GM18520 (cell line): ENCODE results near the gene LMAN2L.
"Not testable (repeated sequence)": the region's sequence is repeated elsewhere in the genome, so short reads cannot be mapped to it uniquely, and the experiment has no call there.

ENCODE experiments used
- ATAC-seq: cut with Tn5 transposase; IDR thresholded peaks from one replicate; pipeline ENCODE4 v1.9.1; 2021; ENCODE audit not compliant: unreplicated experiment

Gene LMAN2L

DNA sequence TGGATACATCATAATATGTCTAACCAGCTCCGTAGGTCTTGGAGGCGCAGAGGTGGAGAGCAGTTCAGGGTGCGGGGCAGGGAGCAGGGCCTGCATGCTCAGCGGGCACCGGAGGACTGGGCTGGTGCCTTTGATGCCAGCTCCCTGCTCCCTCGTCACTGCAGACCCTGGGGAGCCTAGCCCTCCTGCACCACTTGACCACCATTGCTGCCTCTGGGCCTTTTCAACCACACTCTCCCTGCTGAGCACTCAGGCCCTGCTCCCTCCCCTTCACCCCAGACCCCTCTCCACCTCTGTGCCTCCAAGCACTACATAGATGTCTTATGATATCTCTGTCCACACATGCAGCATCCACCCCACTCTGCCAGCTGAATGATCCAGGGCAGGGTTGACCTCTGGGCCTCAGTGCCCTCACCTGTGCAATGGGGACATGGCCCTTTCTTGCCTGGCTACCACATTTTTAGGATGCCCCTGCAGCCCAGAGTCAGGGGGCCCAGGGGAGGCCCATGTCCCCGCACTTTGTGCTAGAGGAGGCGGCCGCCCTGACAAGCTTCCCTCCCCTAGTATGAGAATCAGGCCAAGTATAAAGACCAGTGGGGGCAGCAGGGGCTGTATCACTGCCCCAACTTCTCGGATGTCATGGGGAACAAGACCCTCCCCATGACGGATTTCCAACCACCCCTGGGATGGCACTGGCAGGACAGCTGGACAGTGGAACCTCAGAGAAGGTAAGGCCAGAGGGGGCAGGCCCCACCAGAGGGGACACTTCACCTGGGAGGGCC is 51.0 kb downstream of the LMAN2L start:
- no peak for ATAC-seq

DNA sequence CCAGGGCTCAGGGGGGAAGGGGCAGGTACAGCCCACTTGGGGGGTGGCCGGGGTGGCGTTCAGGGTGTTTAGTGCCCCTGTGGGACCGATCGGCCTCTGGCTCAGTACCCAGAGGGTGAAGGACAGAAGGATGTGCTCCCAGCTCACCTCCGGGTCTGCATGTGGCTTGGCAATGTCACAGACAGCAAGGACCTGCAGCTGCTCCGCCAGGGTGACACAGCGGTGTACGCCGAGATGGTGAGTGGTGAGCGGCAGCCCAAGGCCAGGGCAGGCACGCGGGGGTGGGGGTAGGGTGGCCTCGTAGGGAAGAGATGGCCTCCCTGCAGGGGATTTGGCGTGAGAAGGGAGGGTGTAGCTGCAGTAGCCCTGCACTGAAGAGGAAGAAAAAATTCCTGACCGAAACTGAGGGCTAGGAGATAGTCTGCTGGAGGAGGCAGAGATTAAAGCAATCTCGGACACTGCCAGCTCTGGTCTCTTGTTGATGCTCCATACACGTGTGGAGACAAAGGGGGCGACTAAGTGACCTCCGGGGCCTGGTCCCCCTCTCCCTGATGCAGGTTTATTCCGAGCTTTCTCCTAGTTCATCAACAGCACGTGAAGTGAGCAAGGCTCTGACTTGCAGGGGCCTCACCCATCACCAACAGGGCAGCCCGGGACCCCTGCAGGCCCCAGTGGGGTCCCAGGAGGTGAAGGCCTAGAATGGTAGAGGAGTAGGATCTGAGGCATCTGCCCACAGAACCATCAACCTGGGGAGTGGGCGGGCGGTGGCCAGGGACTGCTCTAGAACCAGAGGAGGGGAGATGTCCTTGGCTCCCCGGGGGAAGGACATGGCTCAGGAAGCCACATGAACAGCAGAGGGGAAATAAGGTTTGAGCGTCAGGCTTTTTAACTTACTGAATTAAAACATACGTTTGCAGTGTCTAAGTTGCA is 51.9 kb downstream of the LMAN2L start:
- no peak for ATAC-seq

DNA sequence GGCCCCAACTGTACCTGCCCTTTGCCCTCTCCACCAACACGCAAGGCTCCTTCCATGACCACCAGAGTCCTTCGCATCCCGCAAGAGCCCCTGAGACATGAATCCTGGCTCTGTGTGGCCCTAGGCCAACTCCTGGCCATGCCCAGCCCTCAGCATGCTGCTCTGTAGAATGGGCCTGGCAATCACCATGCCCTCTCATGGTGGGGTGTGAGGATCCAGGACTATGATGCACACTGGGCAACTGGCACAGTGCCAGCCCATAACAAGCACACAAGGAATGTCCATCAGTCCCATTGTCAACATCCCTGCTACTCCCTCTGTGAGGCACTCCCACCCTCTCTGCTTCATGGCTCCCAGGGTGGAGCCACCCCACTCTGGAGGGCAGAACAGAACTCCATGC is 52.6 kb downstream of the LMAN2L start:
- no peak for ATAC-seq

DNA sequence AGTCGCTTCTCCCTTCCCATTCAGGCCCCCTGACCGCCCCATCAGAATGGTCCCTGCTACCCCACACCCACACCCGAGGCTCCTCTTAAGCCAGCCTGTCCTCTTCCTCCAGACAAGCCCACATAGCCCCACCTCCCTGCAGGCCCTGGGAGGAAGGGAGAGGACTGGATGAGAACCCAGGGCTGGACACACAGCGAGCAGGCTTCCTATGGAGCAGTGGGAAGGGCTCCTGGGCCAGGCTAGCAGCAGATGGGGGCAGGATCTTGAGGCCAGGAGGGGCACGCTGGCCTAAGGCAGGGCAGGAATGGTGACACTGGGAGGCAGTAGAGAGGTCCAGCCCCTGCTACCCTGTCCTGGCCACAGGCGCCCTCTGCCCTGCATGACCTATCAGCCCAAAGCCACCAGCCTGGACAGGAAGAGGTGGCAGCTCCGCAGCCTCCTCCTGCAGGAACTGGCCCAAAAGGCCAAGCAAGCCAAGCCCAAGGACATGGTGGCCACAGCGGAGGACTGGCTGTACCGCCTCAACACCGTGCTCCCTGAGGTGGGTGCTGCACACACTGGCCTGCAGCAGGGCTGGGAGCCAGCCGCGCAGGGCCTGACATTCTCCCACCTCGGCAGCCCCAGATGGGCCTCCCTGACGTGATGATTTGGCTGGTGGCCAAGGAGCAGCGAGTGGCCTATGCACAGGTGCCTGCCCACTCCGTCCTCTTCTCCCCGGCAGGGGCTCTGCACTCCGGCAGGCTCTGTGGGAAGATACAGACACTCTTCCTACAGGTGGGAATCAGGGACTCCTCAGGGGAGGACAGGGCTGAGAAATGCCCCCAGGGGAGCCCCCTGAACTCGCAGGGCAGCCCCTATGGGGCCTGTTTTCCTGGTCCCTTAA is 54.0 kb downstream of the LMAN2L start:
- no peak for ATAC-seq

DNA sequence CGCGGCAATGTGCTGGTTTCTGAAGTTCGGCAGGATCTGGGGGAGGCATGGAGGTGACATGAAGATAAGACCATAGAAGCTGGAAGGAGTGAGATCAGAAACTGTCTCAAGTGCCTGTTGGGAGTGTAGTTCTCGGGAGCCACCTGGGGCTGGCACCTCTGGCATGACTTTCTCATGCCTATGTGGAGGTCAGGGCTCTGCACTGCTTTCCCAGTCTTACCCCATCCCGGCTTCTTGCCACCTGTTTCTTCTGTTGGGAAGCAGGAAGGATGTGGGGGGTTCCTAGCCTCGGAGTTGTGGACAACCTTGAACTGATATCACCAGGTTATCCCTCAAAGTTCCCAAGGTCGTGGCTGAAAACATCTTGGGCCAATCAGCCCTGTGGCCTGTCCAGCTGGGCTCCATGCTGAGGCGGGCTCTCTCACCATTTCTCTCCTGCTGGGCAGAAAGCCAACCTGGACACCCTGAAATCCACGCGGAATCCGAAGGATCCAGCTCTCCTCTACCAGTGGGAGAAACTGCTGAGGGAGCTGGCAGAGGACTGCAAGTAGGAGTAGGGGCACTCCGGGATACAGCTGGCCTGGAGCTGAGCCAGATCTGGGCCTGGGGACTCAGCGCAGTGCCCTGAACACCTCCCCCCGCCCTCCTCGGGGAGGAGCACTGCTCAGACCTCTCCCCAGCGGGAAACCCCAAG is 54.8 kb downstream of the LMAN2L start:
- no peak for ATAC-seq

DNA sequence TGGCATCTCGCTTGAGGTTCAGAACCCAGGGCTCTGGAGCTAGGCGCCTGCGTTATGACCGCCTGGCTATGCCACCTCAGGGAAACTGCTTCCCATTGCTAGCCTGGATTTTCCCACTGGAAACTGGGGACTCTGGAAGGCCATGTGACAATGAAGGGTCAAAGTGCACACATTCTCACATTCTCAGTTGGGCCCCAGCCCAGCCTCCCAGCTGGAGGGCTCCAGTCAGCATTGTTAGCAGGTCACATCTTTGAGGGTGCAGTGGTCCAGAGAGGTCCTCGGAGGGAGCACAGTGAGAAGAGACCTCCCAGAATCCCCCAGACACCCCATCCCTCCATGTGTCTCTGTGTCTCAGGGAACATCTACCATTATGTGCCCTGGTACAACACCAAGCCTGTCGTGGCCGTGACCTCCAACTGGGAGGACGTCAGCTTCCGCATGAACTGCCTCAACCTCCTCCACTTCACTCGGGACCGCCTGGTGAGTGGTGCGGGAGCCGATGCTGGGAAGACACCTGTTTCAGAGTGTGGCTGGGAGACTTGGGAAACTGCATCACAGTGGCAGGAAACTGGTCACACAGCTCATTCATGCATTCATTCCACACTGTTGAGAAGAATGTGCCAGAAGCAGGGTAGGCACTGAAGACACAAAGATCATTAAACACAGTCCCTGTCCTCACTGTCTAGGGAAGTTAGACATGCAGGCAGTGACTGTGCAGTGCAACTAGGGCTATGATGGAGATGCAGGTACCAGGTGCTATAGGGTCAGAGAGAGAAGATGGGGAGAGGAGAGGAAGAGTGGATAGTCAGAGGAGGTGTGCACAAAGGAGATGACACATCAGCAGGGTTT is 55.7 kb downstream of the LMAN2L start:
- ATAC-seq: no peak

DNA sequence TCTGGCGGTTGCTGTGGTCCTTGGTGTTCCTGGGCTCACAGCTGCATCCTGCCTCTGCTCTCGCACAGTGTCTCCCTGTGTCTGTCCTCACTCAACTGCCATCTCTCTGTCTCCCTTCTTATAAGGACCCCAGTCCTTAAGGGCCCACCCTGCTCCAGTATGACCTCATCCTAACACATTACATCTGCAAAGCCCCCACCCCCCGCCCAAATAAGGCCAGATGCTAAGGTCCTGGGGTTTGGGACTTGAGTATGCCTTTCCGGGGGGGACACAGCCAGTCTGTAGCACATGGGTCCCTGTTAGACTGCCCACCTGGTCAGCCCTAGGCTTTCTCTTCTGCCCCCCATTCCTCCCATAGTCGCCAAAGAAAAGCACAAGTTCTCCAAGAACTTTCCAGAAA is 56.6 kb downstream of the LMAN2L start:
- ATAC-seq: no peak

DNA sequence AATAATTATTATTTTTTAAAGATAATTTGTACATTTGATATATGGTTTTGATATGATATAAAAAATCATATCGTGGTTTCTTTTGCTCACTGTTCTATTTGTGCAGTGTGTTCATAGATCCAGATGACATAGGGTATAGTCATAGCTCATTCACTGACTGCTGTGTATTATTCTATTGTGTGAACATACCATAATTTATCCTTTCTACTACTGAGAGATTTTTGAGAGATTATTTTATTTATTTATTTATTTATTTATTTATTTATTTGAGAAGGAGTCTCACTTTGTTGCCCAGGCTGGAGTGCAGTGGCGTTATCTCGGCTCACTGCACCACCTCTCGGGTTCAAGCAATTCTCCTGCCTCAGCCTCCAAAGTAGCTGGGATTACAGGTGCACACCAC is 58.3 kb downstream of the LMAN2L start:
- no peak for ATAC-seq

DNA sequence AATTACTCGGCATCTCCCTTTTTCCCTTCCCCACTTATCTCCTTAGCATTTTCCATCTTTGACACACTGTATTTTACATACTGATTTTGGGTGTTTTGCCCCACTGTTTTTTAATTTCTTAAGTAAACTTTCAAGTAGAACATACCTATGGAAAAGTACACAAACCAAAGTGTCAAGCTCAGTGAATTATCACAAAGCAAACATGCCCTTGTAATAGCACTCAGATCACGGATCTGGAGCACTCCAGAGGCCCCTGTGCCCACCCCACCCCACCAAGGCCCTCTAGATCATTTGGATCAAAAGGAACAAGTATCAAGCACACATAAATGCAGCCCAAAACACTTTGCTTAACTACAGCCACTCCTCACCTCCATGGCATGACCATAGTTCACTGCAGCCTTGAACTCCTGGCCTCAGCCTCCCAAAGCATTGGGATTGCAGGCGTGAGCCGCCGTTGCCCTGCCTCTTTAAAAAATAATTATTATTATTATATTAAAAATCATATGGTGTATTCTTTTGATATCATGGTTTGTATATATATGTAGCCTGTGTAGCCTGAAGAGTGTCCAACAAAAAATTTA is 59.2 kb downstream of the LMAN2L start:
- ATAC-seq: no peak

DNA sequence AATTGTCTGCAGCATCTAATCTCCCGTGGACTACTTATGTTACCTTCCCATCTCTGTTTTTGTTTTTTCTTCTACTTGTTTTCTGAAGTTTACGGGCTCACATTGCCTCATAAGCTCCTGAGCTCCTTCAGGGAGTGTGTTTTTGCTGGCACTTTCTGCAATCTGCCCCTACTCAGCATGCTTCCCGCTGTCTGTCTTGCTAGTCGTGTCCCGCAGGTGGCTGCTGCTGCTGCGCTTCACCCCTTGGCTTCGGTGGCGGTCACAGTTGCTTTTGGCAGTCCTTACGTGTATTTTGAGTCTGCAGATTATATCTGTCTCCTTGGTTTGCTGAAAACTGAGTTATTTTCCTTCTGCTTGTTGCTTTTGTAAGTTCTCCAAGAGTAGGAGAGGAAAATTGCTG is 60.0 kb downstream of the LMAN2L start:
- ATAC-seq: no peak

DNA sequence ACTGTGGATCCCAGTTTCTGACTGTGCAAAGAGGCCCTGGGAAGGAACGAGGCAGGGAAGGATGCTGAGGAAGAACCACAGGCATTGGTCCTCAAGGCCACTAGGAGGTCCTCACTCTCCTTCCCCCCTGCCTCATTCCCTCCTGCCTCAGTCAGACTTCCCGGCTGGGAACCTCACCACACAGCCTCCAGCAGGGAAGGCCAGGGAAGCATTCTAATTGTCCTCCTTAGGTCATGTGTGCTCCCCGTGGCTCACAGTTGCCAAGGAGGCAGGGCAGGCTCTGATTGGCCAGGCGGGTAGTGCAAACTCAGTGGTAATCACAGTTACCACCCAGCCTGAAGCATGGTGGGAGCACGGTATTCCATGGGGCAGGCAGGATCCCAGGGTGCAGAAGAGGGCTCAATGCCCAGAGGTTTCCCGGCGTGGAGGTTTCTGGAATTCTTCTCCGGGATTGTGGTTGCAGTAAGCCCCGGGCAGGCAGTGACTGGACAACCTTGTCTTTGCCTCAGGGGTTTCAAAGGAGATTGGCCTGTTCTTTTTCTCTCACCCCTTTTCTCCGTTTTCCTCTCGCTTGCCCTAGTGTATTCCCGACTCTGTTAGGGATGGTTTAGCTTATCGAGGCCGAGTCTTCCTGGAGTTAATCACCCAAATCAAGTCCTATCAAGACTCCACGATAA is 70.2 kb downstream of the LMAN2L start:
- ATAC-seq: no peak

DNA sequence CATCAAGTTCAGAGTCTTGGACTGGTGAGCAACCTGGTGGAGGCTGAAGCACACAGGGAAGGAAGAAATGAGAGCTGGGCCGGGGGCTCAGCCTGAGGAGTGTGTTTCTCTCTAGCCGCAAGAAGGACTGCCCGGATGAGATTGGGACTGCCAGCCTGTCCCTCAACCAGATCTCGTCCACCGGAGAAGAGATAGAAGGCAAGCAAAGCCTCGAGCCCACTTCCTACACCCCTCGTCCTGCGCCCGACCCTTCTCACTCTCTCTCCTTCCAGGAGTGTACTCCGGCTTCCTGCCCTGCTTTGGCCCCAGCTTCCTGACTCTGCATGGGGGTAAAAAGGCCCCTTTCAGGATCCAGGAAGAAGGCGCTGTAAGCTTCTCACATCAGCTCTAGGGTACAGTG is 71.1 kb downstream of the LMAN2L start:
- ATAC-seq: no peak

DNA sequence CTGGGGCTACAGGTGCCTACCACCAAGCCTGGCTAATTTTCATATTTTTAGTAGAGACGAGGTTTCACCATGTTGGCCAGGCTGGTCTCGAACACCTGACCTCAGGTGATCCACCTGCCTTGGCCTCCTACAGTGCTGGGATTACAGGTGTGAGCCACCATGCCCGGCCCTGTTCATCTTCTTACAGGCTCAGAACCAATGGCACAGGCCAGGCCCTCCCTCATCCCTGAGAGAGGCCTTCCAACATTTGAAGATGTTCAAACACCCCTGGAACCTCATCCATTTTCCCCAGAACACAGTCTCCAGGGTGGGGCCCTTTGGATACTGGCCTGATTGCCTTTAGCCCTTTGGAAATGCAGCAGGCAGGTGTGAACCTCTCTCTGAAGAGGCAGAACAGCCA is 74.1 kb downstream of the LMAN2L start:
- not testable (repeated sequence) for ATAC-seq

DNA sequence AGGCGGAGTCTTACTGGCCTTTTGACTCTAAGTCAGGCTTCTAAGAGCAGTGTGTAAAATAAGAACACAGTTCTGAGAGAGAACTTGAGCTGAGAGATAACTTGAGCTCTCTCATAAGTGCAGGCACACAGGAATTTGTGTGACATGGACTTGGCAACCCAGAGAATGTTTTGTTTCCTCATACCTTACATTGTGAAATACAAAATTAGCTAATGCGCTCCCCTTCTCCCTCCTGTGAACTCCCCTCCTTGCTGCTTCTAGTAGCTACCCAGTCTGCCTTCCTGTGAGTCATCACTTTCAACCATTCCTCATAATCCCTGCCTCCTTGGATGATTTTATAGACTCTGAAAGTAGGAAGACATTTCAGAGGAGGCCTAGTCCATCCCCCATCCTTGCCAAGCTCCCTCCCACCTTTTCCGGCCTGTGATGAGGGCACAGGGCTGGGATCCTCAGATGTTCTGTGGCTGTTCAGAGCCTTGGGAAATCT is 74.7 kb downstream of the LMAN2L start:
- ATAC-seq: no peak

DNA sequence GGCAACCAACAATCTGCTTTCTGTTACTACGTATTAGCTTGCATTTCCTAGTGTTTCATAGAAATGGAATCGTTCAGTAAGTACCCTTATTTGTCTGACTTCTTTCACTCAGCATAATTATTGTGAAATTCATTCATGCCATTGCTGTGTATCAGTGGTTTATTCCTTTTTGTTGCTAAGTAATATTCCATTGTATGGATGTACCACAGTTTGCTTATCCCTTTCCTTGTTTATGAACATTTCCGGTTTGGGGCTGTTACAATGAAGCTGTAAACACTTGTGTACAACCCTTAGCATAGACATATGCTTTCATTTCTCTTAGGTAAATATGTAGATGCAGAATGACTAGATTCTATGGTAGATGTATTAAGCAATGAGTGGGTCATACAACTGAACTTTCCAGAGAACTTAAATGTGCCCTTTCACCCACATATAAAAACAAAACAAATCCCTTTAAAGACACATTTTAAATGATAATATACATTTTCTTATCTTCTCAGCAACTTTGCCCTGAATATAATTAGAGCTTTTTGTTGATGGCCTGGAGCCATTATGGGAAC is 75.4 kb downstream of the LMAN2L start:
- ATAC-seq: no peak

DNA sequence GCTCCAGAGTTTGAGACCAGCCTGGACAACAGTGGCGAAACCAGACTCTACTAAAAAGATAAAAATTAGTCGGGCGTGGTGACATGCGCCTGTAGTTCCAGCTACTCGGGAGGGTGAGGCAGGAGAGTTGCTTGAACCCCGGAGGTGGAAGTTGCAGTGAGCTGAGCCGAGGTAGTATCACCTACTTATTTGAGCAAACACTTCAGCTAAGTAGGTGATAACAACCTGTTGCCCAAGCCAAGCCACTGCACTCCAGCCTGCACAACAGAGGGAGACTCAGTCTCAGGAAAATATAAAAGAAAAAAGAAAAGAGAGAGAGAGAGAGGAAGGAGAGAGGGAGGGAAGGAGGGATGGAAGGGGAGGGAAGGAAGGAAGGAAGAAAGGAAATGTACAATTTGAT is 76.0 kb downstream of the LMAN2L start:
- no peak for ATAC-seq

DNA sequence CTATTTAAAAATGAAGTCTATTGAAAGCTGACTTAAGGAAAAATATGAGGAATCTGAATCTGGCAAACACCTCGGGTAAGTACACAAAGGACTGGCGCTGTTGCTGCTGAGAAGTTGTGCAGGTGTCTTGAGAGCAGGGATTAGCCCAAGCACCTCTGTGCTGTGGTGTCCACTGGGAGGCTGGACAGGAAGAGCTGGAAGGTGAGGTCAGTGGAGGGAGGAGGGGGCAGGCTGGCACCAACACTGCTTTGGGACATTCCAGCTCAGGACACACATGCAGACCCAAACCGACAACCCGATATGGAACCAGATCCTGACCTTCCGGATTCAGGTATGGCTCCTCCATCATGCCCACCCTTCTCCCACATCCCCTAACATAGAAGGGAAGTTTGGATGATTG is 76.7 kb downstream of the LMAN2L start:
- no peak for ATAC-seq

DNA sequence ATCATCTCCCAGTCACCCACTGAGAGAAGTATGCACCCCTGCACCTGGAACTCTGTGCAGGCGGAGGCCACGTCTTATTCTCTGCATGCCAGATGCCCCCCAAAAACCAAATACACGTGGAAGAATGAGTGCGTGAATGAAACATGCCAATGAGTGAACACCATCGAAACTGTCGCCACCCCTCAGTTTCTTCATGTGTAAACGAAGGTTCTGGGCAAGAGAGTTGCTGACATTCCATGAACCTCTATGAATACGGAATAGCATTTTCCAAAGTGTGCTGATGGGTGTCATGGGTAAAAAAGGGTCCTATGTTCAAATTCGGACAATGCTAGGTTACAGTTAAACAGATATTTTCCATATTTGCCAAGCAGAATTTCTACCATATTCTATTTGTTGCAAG is 77.5 kb downstream of the LMAN2L start:
- no peak for ATAC-seq
